ENCODE results near the gene TERT. TPM values are rescaled to one million over a fixed set of nuclear protein-coding genes. Genes with fewer than 3 reads are reported as not detected.

The TERT gene
- total RNA-seq, 5 donors from 2014 or later (not counting 1 experiment from before 2014, with no cell fraction given): 0.09 to 0.70 (median 0.28) TPM

- no peak for DNase-seq
- Mint-ChIP-seq H3K36me3 (no peaks in the 10 kb centered on the region), H3K9me3 (no peaks in the 10 kb centered on the region), H3K4me3 (no peak overlapping the region), H3K27me3 (peaks cover 9 to 21% of the 10 kb centered on the region in 2 donors), H3K27ac (no peak overlapping the region), H3K4me1 (peaks cover 0 to 7% (median 6%) of the 10 kb centered on the region in 3 donors)
- no peaks in the 10 kb centered on the region for H3K36me3 ChIP-seq (ENCODE audit: control insufficient read depth in 2 of 2, extremely low read depth in 1 of 2, insufficient read depth in 1 of 2, low read length in 1 of 2)
- peaks cover 0 to 3% of the 10 kb centered on the region in 2 experiments for H3K4me1 ChIP-seq (ENCODE audit: control insufficient read depth in 1 of 2, extremely low read depth in 1 of 2, insufficient read depth in 2 of 2, low read length in 2 of 2)
- H3K27ac ChIP-seq (ENCODE audit: low read length): no peak overlapping the region
- no peak for ATAC-seq (replicated peaks in 1 of 4)
- WGBS (ENCODE audit: insufficient coverage): 92% methylated on average over 41 of the region's 50 CpGs
- H3K9me3 ChIP-seq: no peaks in the 10 kb centered on the region
- H3K27me3 ChIP-seq (replicated peaks in 1 of 2; ENCODE audit: control insufficient read depth in 2 of 2, extremely low read depth in 1 of 2, insufficient read depth in 2 of 2, low read length in 1 of 2): peaks cover 0 to 50% of the 10 kb centered on the region in 2 experiments
- H3K4me3 ChIP-seq (ENCODE audit: control insufficient read depth in 1 of 2, extremely low read depth in 1 of 2, low read length in 1 of 2): no peak overlapping the region
- ChIA-PET CTCF (no interaction called here), POLR2A (no interaction called here)
Measured at GRCh38 chr5:1226839-1227581, 67.9 kb downstream of the TERT start.

- H3K4me3 ChIP-seq (ENCODE audit: control insufficient read depth in 1 of 2, extremely low read depth in 1 of 2, low read length in 1 of 2): no peak overlapping the region
- peaks cover 0 to 46% of the 10 kb centered on the region in 2 experiments for H3K27me3 ChIP-seq (replicated peaks in 1 of 2; ENCODE audit: control insufficient read depth in 2 of 2, extremely low read depth in 1 of 2, insufficient read depth in 2 of 2, low read length in 1 of 2)
- no peak for ATAC-seq (replicated peaks in 1 of 4)
- Mint-ChIP-seq H3K9me3 (no peaks in the 10 kb centered on the region), H3K4me1 (peaks cover 0 to 7% (median 6%) of the 10 kb centered on the region in 3 donors), H3K27ac (no peak overlapping the region), H3K36me3 (no peaks in the 10 kb centered on the region), H3K27me3 (peaks cover 9 to 20% of the 10 kb centered on the region in 2 donors), H3K4me3 (no peak overlapping the region)
- no peaks in the 10 kb centered on the region for H3K36me3 ChIP-seq (ENCODE audit: control insufficient read depth in 2 of 2, extremely low read depth in 1 of 2, insufficient read depth in 1 of 2, low read length in 1 of 2)
- peaks cover 0 to 3% of the 10 kb centered on the region in 2 experiments for H3K4me1 ChIP-seq (ENCODE audit: control insufficient read depth in 1 of 2, extremely low read depth in 1 of 2, insufficient read depth in 2 of 2, low read length in 2 of 2)
- CTCF ChIA-PET: no interaction called here
- WGBS (ENCODE audit: insufficient coverage): 85% methylated on average over 10 of the region's 12 CpGs
- H3K27ac ChIP-seq (ENCODE audit: low read length): no peak overlapping the region
- POLR2A ChIA-PET: no interaction called here
- DNase-seq: no peak
- no peaks in the 10 kb centered on the region for H3K9me3 ChIP-seq
Measured at GRCh38 chr5:1226231-1226630, 68.6 kb downstream of the TERT start.

- peaks cover 0 to 3% of the 10 kb centered on the region in 2 experiments for H3K4me1 ChIP-seq (ENCODE audit: control insufficient read depth in 1 of 2, extremely low read depth in 1 of 2, insufficient read depth in 2 of 2, low read length in 2 of 2)
- H3K4me1 Mint-ChIP-seq: peaks cover 0 to 7% (median 6%) of the 10 kb centered on the region in 3 donors
- H3K27ac ChIP-seq (ENCODE audit: low read length): no peak within 1 kb of the TSS
- H3K36me3 ChIP-seq (ENCODE audit: control insufficient read depth in 2 of 2, extremely low read depth in 1 of 2, insufficient read depth in 1 of 2, low read length in 1 of 2): no peaks in the 10 kb centered on the region
- no peaks in the 10 kb centered on the region for H3K9me3 ChIP-seq
- no peak within 1 kb of the TSS for H3K4me3 Mint-ChIP-seq
- 82% methylated on average over 10 of the region's 11 CpGs for WGBS (ENCODE audit: insufficient coverage)
- H3K9me3 Mint-ChIP-seq: no peaks in the 10 kb centered on the region
- H3K27me3 Mint-ChIP-seq: peaks cover 4 to 15% of the 10 kb centered on the region in 2 donors
- ChIA-PET CTCF (no interaction called here), POLR2A (no interaction called here)
- H3K36me3 Mint-ChIP-seq: no peaks in the 10 kb centered on the region
- DNase-seq (no peak), ATAC-seq (replicated peaks in 1 of 4) (no peak)
- H3K27ac Mint-ChIP-seq: no peak within 1 kb of the TSS
- peaks cover 0 to 34% of the 10 kb centered on the region in 2 experiments for H3K27me3 ChIP-seq (replicated peaks in 1 of 2; ENCODE audit: control insufficient read depth in 2 of 2, extremely low read depth in 1 of 2, insufficient read depth in 2 of 2, low read length in 1 of 2)
- H3K4me3 ChIP-seq (ENCODE audit: control insufficient read depth in 1 of 2, extremely low read depth in 1 of 2, low read length in 1 of 2): no peak within 1 kb of the TSS
Measured at GRCh38 chr5:1225081-1225480, 69.8 kb downstream of the TERT start, which contains the start of gene SLC6A18. TSS of gene SLC6A18 (plus strand) at chr5:1225381. CDS start at chr5:1225478, 97 bp downstream.

- 72% methylated on average over 5 of the region's 15 CpGs for WGBS (ENCODE audit: insufficient coverage)
- DNase-seq (no peak), ATAC-seq (replicated peaks in 1 of 4) (no peak)
- H3K27me3 Mint-ChIP-seq: peaks cover 4 to 12% of the 10 kb centered on the region in 2 donors
- H3K9me3 ChIP-seq: no peaks in the 10 kb centered on the region
- H3K36me3 ChIP-seq (ENCODE audit: control insufficient read depth in 2 of 2, extremely low read depth in 1 of 2, insufficient read depth in 1 of 2, low read length in 1 of 2): no peaks in the 10 kb centered on the region
- ChIA-PET CTCF (no interaction called here), POLR2A (no interaction called here)
- peaks cover 0 to 30% of the 10 kb centered on the region in 2 experiments for H3K27me3 ChIP-seq (replicated peaks in 1 of 2; ENCODE audit: control insufficient read depth in 2 of 2, extremely low read depth in 1 of 2, insufficient read depth in 2 of 2, low read length in 1 of 2)
- H3K36me3 Mint-ChIP-seq: no peaks in the 10 kb centered on the region
- H3K4me3 ChIP-seq (ENCODE audit: control insufficient read depth in 1 of 2, extremely low read depth in 1 of 2, low read length in 1 of 2): no peak overlapping the region
- H3K27ac ChIP-seq (ENCODE audit: low read length): no peak overlapping the region
- peaks cover 0 to 7% (median 6%) of the 10 kb centered on the region in 3 donors for H3K4me1 Mint-ChIP-seq
- H3K4me1 ChIP-seq (ENCODE audit: control insufficient read depth in 1 of 2, extremely low read depth in 1 of 2, insufficient read depth in 2 of 2, low read length in 2 of 2): no peaks in the 10 kb centered on the region
- H3K27ac Mint-ChIP-seq: no peak overlapping the region
- H3K9me3 Mint-ChIP-seq: no peaks in the 10 kb centered on the region
- no peak overlapping the region for H3K4me3 Mint-ChIP-seq
Measured at GRCh38 chr5:1224631-1225030, 70.2 kb downstream of the TERT start.

- Histone ChIP-seq H3K27me3 (replicated peaks in 1 of 2; ENCODE audit: control insufficient read depth in 2 of 2, extremely low read depth in 1 of 2, insufficient read depth in 2 of 2, low read length in 1 of 2) (peaks cover 0 to 25% of the 10 kb centered on the region in 2 experiments), H3K27ac (ENCODE audit: low read length) (no peak overlapping the region), H3K4me3 (ENCODE audit: control insufficient read depth in 1 of 2, extremely low read depth in 1 of 2, low read length in 1 of 2) (no peak overlapping the region), H3K9me3 (no peaks in the 10 kb centered on the region), H3K4me1 (ENCODE audit: control insufficient read depth in 1 of 2, extremely low read depth in 1 of 2, insufficient read depth in 2 of 2, low read length in 2 of 2) (no peaks in the 10 kb centered on the region), H3K36me3 (ENCODE audit: control insufficient read depth in 2 of 2, extremely low read depth in 1 of 2, insufficient read depth in 1 of 2, low read length in 1 of 2) (no peaks in the 10 kb centered on the region)
- H3K9me3 Mint-ChIP-seq: no peaks in the 10 kb centered on the region
- peaks cover 0 to 7% (median 6%) of the 10 kb centered on the region in 3 donors for H3K4me1 Mint-ChIP-seq
- no peak overlapping the region for H3K27ac Mint-ChIP-seq
- POLR2A ChIA-PET: no interaction called here
- no peaks in the 10 kb centered on the region for H3K36me3 Mint-ChIP-seq
- H3K4me3 Mint-ChIP-seq: no peak overlapping the region
- ATAC-seq (replicated peaks in 1 of 4) (no peak), DNase-seq (no peak)
- H3K27me3 Mint-ChIP-seq: peaks cover 0 to under 1% of the 10 kb centered on the region in 2 donors
- CTCF ChIA-PET: interaction anchor here in 1 of 2 donors (0.5 kb wide), 1 partner anchor 21 kb away, joined by 3 read pairs; no protein-coding TSS in a partner anchor
- WGBS (ENCODE audit: insufficient coverage): 93% methylated on average over 12 of the region's 12 CpGs
Measured at GRCh38 chr5:1223278-1223670, 71.6 kb downstream of the TERT start.

- 90% methylated on average over 27 of the region's 27 CpGs for WGBS (ENCODE audit: insufficient coverage)
- Mint-ChIP-seq H3K9me3 (no peaks in the 10 kb centered on the region), H3K27ac (no peak overlapping the region), H3K27me3 (peaks cover 0 to 4% of the 10 kb centered on the region in 2 donors), H3K4me1 (peaks cover 0 to 3% (median 2%) of the 10 kb centered on the region in 3 donors), H3K4me3 (no peak overlapping the region), H3K36me3 (no peaks in the 10 kb centered on the region)
- ATAC-seq (replicated peaks in 1 of 4): no peak
- Histone ChIP-seq H3K27me3 (replicated peaks in 1 of 2; ENCODE audit: control insufficient read depth in 2 of 2, extremely low read depth in 1 of 2, insufficient read depth in 2 of 2, low read length in 1 of 2) (peaks cover 0 to 28% of the 10 kb centered on the region in 2 experiments), H3K4me3 (ENCODE audit: control insufficient read depth in 1 of 2, extremely low read depth in 1 of 2, low read length in 1 of 2) (no peak overlapping the region), H3K9me3 (no peaks in the 10 kb centered on the region), H3K36me3 (ENCODE audit: control insufficient read depth in 2 of 2, extremely low read depth in 1 of 2, insufficient read depth in 1 of 2, low read length in 1 of 2) (no peaks in the 10 kb centered on the region), H3K4me1 (ENCODE audit: control insufficient read depth in 1 of 2, extremely low read depth in 1 of 2, insufficient read depth in 2 of 2, low read length in 2 of 2) (peaks cover 0 to 2% of the 10 kb centered on the region in 2 experiments), H3K27ac (ENCODE audit: low read length) (no peak overlapping the region)
- POLR2A ChIA-PET: no interaction called here
- CTCF ChIA-PET: interaction anchor here in 1 of 2 donors (0.5 kb wide), 1 partner anchor 21 kb away, joined by 3 read pairs; no protein-coding TSS in a partner anchor
- DNase-seq: no peak
Measured at GRCh38 chr5:1222621-1223277, 72.1 kb downstream of the TERT start.
